Measurements from ENCODE around the gene CHAD.

Gene CHAD

DNA sequence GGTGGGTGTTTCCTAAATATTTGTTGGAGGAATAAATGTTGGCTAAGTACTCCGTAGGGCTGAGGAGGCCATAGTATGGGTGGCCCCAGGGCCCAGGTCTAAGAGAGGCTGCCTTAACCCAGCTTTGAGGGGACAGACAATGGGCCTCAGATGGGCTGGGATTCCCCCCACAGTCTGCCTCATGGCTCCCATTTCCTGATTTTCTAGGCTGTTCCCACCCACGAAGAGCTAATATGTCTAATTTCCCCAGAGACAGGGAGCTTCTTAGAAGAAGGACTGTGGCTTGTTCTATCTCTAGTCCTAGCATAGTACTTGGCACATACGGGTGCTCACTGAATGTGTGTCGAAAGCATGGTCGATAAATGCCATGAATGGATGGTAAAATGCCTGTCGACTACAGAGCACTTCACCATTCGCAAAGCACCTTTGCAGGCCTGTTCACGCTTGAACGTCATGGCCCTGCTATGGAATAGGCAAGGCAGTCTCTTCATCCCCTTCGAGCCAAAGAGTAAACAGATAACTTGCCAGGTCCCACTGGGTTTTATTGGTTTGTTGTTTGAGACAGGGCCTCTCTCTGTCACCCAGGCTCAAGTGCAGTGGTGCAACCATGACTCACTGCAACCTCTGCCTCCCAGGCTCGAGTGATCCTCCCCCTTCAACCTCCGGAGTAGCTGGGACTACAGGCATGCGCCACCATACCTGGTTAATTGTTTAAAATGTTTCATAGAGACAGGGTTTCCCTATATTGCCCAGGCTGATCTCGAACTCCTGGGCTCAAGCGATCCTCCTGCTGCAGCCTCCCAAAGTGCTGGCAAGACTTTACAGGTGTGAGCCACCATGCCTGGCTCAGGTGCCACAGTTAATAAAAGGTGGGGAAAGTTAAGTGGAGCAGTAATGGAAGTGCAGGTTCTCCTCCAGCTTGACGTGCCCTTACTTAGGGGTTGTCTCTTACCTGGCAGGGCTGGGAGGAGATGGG is 9.7 kb downstream of the CHAD start:
- no peak for DNase-seq (ENCODE audit: low read depth in 2 of 2)

DNA sequence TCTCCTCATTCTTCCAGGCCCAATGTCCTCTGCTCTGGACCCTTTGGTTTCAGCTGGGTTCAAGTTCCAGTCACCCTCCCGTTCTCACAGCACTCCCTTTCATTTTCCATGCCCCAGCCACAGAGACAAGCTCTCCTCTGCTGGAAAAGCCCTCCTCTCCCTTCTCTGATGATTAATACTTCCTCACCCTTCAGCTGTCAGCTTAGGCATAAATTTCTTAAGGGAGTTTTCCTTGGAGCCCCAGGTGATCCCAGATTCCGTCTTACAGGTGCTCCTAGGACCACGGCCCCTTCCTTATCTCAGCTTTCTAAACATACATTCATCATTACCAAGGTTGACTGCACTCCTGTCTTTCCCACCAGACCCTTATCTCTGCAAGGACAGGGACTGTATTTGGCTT is 10.4 kb downstream of the CHAD start:
- no peak for DNase-seq (ENCODE audit: low read depth in 2 of 2)

DNA sequence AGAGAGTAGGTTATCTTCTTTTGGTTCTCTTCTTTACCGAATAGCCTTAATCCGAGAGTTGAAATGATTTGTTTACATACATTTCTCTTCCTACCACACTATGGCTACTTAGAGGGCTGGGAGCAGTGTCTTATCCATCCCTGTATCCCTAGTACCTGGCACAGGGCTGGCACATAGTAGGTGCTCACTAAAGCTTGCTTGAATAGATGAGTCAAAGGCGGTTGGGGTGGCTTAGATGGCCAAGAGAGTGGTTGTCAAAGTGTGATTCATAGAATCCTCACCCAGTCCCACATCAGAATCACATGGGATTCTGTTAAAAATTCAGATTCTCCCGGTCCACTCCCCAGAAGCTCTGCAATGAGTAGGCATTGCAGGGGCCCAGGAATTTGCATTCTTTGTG is 11.1 kb downstream of the CHAD start:
- no peak for DNase-seq (ENCODE audit: low read depth in 2 of 2)

DNA sequence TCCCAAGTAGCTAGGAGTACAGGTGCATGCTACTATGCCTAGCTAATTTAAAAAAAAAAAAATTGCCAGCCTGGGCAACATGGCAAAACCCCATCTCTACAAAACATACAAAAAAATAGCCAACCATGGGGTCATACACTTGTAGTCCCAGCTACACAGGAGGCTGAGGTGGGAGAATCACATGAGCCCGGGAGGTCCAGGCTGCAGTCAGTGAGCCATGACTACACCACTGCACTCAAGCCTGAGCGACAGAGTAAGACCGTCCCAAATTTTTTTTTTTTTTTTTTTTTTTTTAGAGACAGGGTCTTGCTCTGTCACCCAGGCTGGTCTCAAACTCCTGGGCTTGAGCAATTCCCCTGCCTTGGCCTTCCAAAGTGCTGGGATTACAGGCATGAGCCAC is 14.8 kb downstream of the CHAD start:
- DNase-seq (ENCODE audit: low read depth in 2 of 2): no peak

DNA sequence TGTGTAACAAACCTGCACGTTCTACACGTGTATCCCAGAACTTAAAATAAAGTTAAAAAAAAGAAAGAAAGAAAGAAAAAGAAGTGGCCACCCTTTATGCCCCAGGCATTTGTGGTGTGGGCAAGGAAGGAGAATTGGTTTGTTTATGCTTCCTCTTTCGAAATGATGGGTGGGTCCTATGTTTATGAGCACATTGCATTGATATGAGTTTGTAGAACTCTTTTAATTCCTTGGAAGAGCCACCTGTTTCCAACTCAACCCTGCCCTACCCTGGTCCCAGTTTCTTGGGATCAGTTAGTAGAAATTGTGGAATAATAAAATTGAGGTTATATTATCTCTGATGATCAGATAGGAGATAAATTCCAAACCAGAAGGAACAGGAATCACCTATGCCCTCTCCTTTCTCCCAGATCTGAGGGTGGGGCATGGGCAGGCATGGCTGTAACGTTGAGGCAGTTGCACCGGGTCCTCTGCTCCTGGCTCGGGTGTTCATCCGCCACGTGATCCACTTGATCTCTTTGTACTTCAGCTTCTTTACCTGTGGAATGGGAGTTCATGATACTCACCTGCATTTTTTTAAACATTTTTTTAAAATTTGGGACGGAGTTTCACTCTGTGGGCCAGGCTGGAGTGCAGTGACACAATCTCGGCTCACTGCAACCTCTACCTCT is 15.9 kb downstream of the CHAD start:
- DNase-seq (ENCODE audit: low read depth in 2 of 2): no peak

DNA sequence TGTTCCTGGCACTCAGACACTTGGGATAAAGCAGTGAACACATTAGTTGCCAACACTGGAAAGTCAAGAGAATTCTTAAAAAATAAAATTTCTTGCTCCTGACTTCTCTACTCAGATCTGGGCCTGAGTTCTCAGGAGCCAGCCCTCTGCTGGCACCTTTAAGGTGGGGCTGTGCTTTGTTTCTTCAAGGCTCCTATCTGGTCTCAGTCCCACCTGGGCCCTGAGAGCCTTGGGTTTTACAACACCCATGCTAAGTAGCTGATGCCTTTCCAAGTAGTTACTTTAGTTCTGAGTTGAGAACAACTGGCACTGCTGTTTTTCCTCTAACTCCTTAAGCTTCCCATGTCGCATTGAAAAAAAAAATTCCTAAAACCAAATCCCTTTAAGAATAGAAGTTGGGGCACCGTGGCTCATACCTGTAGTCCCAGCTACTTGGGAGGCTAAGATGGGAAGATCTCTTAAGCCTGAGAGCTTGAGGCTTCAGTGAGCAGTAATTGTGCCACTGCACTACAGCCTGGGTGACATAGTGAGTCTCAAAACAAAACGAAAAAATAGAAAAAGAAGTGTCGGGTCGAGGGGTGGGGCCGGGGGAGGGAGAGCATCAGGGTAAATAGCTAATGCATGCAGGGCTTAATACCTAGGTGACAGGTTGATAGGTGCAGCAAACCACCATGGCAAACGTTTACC is 16.6 kb downstream of the CHAD start:
- DNase-seq (ENCODE audit: low read depth in 2 of 2): no peak

DNA sequence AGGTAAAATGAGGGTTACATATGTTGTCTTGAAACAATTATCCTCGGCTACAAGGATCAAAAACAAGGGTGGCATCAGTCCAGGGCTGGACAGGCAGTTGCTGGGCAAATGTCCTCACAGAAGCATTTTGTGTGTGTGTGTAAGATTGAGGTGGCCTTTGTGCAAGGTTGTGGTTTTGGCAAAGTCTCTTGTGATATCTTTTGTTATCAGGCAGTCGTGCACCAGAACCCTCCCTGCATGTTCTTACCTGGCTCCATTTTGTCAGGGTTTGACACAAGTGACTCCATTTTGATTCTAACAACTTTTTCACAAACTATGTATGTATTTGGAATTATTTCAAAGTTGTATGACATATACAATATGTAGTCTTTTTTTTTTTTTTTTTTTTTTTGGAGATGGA is 20.0 kb downstream of the CHAD start:
- DNase-seq (ENCODE audit: low read depth in 2 of 2): no peak

DNA sequence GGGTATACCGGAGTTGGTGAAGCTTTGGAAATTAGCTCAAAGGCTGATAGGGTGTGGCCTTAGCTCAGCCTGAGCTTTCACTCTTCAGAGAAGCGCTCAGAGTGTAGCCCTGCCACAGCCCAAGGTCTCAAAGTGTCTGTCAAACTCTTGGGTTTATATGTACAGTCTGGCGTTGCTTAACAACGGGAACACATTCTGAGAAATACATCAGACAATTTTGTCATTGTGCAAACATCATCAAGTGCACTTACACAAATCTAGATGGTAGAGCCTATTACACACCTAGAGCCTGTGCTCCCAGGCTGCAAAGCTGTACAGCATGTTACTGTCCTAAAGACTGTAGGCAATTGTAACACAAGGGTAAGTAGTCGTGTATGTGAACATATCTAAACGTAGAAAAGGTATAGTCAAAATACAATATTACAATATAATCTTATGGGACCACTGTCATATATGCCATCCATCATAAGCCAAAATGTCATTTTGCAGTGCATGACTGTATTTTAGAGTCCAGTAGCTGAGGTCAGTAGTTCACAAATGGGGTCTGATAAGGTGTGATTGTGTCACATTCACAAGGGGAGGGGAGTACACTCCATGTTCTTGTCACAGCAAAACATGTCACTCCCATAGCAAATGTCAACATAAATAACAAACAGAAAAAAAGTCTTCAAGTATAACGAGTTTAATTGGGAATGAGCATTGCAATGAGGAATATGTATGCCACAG is 20.6 kb downstream of the CHAD start:
- DNase-seq (ENCODE audit: low read depth in 2 of 2): no peak

DNA sequence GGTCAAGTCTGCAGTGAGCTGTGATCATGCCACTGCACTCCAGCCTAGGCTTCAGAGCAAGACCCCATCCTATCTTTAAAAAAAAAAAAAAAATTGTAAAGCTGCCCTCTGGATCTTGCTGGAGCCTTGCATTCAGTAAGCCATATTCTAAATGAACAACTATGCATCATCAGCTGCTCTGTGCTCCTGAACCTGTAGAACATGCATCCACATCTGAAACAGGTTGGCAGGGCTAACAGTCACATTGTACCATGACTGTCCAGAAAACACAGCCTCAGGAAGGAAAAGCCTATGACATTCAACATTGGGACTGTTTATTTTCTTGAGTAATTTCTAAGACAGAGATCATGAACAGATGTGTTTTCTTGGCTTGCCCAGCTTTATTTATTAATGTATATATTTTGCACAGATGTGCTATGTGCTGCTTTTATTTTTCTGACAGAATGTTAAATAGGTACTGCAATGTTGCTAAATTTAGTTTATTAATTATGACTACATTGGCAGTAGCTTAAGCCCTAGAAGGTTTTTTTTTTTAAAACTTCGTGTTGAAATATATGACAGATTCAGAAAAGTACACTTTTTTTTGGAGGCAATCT is 22.9 kb downstream of the CHAD start:
- DNase-seq (ENCODE audit: low read depth in 2 of 2): no peak

DNA sequence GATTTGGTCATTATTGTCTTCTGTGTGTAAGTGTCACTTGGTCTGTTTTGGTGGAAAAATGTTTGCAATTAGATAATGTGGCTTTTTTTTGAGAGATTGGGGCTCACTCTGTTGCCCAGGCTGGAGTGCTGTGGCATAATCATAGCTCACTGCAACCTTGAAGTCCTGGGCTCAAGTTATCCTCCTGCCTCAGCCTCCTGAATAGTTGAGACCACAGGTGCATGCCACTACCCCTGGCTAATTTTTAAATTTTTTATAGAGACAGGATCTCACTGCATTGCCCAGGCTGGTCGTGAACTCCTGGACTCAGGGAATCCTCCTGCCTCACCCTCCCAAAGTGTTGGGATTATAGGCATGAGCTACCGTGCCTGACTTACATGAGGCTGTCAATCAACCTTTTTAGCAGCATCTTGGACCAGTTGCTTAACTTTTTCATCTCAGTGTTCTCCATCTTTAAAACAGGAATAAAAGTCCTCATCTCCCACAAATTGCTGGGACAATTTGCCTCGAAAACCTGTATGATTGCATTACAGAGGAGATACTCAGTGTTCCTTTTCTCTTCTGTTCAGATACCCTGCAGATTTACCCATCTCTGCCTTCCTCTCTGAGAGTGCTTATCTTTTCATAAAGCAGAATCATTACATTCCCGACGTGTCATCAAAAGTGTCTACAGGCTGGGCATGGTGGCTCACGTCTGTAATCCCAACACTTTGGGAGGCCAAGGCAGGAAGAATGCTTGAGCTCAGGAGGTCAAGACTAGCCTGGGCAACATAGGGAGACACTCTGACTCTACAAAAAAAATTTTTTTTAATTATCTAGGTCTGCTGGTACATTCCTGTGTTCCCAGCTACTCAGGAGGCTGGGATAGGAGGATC is 23.6 kb downstream of the CHAD start:
- no peak for DNase-seq (ENCODE audit: low read depth in 2 of 2)

DNA sequence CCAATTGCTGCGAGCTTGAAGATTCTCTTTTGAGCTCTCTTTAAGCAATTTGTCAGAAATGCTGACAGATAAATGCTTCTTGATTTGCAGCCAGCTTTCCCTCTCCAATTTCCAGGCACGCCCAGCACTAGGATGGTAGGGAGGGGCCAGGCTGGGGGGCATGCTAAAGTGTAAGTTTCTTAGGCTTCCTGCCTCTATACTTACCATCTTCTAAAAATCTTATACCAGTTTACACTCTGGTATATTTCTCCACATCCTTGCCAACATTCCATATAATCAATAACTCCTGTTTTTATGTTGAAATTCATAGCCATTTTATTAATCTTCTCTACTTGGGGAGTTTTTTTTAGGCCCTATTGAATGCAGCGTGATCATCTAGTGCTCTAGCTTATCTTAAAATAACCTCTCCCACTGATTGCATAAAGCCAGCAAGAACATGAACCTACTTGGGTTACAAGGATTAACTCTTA is 25.1 kb downstream of the CHAD start:
- no peak for DNase-seq (ENCODE audit: low read depth in 2 of 2)

DNA sequence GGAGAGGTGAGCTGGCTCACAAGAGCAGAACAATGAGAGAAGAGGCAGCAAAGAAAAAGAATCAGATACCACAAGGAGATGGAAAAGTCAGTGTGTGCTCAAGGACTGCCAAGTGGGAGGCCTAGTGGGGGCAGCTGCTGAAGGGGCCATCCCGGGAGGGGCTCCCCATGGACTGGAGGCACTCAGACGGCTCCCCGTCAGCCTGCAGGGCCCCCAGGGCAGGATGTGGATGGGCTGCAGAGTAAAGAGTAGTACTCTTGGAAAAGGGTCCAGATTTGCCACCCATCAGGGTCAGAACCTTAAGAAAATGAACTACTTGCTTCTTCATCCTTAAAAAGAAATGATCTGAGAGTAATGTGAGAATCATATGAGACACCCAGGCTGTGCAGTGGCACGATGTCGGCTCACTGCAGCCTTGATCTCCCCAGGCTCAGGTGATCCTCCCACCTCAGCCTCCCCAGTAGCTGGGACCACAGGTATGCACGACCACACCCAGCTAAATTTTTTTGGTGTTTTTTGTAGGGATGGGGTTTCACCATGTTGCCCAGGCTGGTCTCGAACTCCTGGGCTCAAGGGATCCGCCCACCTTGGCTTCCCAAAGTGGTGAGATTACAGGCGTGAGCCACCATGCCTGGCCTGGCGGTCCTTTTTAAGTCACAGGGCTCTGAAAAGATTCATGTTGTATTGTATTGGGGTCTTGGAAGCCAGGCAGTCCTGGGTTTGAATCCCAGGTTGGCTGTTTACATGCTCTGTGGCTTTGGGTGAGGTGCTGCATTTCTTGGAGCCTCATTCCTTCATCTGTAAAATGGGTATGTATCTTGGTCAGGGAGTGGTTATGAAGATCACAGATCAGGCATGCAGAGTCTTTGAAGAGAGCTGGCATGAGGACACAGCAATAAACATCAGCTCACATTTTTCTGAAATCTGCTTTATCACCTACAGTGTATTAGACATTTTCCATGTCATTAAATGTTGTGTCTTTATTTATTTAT is 27.5 kb downstream of the CHAD start:
- no peak for DNase-seq (ENCODE audit: low read depth in 2 of 2)

DNA sequence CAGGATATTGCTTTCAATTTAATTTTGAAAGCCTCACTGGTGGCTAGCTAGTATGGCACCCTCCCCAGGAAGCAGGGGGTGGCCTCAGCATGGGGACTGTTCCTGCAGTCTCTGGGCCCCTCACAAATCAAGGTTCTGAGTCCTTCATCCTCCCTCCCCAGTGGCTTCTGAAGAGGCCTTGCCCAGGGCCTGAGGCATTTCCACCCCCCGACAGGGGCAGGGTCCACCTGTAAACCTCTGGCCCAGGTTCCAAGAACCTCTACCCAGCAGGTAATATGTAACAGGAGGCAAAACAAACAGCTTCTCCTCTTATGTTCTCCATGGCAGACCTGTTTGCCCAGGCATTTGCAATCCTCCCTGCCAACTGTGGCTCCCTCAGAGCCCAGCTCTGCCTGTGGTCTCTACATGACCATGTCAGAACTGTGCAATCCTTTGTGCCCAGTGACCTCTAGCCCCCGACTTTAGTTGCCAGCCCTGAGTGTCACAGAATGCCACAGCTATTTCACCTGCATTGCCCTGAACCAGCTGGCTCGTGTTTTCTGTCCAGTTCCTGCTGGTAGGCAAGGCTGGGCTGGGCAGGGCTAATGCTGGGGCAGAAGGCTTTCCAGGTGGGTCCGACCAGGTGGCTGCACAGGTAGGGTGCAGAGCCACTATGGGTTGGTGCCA is 28.4 kb downstream of the CHAD start:
- DNase-seq (ENCODE audit: low read depth in 2 of 2): no peak

DNA sequence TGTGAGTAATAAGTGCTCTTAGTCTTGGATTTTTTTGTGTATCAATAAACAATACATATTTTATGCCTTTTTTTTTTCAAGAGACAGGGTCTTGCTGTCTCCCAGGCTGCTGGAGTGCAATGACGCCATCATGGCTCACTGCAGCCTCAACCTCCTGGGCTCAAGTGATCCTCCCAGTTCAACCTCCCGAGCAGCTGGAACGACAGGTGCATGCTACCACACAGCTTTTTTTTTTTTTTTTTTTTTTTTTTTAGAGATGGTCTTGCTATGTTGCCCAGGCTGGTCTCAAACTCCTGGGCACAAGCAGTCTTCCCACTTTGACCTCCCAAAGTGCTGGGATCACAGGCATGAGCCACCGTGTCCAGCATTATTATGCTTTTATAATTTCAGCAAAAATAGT is 29.7 kb downstream of the CHAD start:
- no peak for DNase-seq (ENCODE audit: low read depth in 2 of 2)

DNA sequence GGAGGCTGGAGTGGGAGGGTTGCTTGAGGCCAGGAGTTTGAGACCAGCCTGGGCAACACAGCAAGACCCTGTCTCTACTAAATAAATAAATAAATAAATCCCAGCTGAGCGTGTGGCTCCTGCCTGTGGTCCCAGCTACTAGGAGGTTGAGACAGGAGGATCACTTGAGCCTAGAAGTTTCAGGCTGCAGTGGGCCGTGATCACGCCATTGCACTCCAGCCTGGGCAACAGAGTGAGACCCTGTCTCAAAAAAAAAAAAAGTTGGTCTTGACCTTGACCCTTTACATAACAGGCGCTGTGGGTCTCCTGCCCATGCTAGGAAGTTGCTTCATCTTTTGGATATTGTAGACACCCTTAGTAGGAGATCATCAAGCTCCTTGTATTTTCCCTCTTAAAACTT is 31.3 kb downstream of the CHAD start:
- no peak for DNase-seq (ENCODE audit: low read depth in 2 of 2)

DNA sequence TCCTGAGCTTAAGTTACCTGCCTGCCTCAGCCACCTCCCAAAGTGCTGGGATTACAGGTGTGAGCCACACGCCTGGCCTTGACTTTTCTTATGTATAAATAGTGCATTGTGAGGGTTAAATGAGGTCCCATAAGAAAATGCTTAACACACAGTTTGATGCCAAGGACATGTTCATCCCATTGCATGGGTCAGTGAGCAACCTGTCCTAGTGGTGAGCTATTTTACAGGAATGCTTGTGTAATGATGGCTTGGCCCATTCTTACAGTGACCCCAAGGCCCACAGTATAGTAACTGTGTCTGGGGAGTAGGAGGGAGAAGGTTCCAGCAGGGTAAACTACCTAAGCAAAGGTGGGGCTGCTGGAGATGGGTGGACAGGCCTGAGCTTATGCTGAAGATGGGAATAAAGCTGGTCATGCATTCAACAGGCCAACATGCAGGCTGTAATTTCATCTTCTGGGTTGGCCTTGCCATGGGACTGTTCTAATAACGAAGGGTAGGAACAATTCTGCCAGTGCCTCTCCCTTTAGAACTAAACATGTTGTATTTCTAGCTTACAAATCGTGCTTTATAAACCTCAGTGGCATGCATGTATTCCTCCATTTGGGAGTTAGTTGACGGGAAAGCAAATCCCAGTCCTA is 36.4 kb downstream of the CHAD start:
- DNase-seq (ENCODE audit: low read depth in 2 of 2): no peak

DNA sequence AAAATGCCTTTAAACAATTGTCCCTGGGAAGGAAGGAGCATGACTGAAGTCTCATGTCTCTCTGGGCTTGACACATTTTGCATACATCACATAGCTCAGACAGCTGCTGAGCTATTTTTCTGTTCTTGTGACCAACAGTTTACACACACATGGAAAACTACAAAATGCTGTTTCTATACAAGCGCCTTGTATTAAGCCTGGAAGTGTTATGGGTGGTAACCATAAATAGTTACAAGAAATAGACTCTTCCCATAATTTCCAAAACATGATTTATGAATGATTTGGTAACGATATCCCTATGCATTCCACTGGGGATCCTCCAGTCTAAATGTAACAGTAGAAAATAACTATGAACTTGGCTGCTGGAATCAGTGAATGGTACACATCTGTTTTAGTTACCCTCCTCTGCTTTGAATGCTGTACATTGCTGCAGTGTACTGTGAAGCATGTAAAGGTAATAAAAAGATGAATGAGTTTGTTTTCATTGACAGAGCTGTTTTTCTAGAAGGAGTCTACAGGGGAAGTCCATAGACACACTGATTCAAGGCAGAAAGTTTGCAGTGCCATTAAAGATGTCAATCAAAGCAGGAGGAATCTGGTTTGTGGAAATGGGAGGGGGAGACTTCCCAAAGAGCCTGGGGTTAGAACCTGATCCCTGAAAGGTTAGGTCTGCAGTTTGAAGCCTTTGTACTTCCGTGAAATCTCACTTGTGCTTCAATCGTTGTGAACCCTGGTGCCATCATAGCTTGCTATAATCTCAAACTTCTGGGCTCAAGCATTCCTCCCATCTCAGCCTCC is 37.7 kb downstream of the CHAD start:
- no peak for DNase-seq (ENCODE audit: low read depth in 2 of 2)
